Dermis blood vessel endothelial cell (primary cell): ENCODE results near the gene CNOT6. TPM values are rescaled to one million over a fixed set of nuclear protein-coding genes. Genes with fewer than 3 reads are reported as not detected.

Experiments used
- DNase-seq: peaks from one replicate; pipeline ENCODE4 v3.0.0; 2010
- total RNA-seq: library from RNA; depleted of rRNA; stranded (reverse); fragments of >200 nt; gene quantifications from 2 replicates; pipeline ENCODE4 v1.2.3, GENCODE V29; 2014

Gene CNOT6
- total RNA-seq, 1 donor from 2014 or later, result 21.6 TPM

DNA sequence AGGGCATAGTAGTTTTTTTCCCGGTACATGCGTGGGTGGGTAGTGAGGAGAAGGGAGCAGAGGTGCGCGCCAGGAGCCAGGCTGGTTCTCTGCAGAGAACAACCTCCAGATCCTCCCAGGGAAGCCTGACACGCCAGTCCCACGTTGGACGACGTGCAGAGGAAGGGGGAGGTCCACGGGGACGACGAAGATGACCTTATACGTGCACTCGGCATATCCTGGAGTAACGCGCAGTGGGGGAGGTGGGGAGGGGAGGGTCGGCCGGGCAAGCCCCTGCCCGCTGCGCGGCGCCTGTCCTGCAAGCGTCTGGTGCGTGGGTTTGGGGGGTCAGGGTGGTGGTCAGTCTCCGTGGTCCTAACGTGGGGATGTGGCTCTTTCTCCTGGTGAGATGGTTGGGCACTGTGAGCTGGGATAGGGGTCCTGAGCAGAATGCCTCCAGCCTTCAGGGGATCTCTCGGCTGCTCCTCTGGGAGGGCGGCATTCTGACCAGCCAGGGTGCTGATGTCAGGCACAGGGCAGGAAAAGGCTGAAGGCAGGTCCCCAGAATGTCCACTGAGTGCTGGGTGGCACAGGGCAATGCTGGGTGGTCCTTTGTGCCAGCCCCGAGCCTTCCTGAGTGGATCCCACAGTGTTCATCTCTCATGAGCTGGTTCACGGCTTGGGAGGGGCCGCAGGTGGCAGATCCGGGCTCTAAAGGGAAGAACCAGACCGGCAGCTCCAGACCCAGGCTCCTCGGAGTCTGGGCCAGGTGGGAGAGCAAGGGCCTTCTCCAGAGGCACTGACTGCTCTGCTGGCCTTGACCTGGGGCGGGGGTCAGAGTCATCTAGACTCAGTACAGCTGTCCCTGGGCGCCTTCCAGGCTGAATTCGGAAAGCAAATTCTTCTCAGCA is 107.7 kb downstream of the CNOT6 start:
- no peak for DNase-seq

DNA sequence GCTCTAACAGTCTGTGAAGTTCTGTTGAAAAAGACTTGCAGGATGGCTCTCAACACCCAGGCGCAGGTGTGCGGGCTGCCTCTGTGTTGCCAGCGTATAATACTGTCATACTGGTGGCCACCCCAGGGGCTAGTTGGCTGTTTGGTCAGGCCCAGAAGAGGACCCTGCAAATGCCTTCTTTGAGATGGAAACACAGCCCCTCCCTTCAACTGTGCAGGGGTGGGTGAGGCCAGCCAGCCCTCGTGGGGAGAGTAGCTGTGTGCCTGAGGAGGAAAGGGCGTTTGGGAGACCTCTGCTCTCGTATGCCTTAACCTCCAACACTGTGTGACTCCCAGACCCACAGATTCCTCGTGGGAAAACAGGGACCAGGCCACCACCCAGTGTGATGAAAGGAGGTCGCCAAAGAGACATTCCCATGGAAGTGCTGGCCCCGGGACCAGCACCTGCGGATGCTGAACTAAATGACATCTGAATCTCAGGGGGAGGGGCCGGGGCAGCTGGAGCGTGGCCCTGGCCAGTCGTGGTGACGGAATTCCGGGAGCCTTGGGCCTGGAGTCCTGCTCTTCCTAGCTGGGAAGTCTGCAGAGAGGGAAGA is 108.4 kb downstream of the CNOT6 start:
- no peak for DNase-seq

DNA sequence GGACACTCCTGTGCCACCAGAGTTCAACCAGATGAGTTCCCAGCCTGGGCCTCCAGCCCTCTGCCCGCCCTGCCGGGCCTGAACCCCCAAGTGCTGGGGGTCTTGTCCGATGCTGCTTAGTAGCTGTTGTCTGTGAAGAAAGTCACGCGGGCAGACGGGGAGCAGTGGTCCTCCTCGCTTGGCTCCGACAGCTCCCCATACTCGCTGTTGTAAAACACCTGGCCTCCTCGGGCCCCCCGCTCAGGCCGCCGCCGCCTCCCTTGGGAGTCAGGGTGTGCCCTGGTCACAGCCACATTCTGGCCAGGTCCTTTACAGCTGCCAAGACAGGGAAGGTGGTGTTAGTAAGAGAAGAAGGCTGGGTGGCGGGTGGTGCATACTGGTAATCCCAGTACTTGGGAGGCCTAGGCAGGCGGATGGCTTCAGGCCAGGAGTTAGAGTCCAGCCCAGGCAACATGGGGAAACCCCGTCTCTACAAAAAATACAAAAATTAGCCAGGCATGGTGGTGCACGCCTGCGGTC is 109.0 kb downstream of the CNOT6 start:
- no peak for DNase-seq

DNA sequence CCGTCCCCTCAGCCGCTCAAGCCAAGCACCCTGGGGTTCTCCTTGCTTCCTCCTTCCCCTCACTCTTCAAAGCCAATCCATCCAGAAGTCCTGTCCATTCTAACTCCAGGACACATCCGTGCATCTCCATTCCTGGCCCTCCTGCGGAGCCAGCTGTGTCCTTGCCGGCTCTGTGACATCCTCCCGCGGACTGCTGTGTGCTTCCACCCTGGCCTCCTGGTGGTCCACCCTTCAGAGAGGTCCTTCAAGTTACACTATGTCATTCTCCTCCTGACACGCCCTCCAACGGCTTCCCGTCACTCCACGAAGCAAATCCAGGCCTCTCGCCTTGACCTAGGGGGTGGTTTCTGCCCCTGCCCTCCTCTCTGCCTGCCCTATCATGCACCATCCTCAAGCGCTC is 110.1 kb downstream of the CNOT6 start:
- DNase-seq, result no peak

DNA sequence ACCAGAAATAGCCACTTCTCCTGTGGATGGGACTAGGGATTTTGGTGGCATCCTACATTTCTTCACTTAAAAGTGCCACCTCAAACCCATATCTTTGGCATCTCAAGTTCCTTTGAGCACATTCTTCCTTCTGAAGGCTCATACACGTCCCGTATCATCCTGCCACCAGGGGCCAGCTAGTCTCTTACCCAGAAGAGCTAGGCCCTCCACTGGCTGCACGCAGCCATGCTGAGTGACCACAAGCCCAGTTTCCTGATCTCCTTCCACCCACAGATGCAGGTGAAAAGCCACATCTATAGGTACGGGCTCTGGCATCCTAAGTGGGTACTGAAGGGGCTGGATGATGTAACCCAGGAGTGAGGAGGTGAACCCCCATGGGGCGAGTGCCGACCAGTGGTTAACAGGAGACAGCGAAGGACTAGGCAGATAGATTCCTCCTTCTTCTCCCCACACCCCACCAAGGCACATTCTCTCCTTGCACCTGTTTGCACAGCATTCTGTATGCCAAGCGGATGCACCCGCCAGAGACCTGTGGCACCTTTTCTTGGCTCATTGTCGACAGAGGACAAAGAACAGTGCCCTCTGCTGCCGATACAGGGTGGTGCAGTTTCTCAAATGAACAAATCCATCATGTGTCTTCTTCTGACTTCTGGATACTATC is 111.5 kb downstream of the CNOT6 start:
- peak; percentile 81 for DNase-seq

DNA sequence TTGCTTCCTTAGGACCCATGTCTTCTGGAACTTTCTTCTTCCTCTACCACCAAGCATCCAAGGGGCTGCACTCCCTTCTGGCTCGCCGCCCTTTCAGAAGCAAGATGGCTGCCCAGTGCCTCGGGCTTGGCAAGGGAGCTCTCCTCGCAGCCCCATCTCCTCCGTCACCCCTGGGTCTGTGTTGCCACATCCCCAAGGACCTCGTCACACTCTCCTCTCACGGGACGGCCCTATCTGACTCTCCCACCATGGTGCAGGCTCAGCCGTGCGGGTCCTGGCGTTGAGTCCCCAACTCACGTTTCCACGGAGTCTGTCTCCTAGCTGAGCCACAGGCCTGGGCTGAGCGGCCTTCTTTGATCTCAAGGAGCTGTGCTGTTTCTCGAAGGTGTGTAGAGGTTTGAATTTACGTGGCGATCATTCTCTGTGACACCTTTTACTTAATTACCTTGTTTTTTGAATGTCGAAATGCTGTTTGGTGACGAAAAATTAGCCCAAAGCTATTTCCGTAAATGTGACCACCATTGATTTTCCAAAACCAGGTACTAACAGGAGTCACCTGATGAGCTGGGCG is 112.1 kb downstream of the CNOT6 start:
- DNase-seq, result no peak

DNA sequence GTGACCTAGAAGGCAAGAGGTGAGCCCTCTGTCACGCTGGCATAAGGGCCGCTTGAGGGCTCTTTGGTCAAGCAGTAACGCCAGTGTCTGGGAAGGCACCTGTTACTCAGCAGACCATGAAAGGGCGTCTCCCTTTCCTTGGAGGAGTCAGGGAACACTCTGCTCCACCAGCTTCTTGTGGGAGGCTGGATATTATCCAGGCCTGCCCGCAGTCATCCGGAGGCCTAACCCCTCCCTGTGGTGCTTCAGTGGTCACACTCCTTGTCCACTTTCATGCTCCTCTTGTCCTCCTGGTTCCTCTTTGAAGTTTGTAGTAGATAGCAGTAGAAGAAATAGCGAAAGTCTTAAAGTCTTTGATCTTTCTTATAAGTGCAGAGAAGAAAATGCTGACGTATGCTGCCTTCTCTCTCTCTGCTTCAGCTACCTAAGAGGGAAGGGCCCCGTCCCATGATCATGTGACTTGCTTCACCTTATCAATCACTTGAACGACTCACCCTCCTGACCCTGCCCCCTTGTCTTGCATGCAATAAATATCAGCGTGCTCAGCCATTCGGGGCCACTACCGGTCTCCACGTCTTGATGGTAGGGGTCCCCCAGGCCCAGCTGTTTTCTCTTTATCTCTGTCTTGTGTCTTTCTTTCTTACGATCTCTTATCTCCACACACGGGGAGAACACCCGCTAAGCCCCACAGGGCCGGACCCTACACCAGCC is 113.8 kb downstream of the CNOT6 start:
- no peak for DNase-seq

DNA sequence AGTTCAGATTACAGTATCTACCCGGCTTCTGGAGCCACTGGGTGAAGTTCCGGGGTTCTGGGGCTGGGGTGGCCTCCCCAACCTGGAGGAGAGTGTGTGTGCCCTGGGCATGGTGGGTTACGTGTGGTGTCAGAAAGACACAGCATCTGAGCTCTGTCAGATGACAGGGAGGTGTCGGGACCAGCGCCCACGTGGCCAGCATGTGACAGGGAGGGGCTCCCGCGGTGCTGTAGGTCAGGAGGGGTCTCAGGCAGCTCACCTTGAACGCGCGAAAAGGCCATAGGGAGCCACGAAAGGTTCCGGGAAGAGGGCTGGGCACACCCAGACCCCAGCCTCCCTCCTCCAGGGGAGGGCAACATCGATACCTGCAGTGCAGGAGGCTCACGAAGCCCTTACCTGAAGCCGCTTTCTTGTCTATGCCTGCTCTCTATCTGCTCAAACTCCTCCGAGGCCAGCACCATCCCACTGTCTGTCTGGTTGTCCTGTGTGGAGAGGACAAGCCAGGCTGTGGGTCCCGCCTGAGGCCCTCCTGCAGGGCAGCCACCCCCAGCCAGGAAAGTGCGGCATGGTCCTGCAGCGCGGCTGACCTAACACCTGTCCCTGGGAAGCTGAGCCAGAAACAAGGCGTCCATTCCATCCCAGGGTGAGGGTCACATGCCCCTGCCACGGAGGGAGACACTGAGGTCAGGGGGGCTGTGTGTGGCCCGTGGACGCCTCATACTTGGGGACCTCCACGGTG is 114.6 kb downstream of the CNOT6 start:
- no peak for DNase-seq

DNA sequence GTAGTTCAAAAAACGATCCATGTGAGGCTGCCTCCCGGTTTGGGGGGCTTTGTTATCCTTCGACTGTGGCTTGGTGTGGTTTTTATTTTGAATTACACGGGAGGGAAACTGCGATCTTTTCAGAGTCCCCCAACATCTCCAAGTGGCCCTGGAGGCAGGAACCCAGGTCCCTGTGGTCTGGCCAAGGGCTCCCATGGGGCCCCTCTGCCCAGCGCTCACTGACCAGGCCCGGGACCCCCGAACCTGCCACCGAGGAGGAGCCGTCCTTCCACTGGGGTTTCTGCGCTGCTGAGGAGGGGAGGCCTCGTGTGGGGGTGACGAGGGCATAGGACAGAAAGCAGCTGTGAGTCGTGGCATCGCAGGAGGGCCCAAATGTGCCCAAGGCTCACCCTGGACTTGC is 115.2 kb downstream of the CNOT6 start:
- no peak for DNase-seq

DNA sequence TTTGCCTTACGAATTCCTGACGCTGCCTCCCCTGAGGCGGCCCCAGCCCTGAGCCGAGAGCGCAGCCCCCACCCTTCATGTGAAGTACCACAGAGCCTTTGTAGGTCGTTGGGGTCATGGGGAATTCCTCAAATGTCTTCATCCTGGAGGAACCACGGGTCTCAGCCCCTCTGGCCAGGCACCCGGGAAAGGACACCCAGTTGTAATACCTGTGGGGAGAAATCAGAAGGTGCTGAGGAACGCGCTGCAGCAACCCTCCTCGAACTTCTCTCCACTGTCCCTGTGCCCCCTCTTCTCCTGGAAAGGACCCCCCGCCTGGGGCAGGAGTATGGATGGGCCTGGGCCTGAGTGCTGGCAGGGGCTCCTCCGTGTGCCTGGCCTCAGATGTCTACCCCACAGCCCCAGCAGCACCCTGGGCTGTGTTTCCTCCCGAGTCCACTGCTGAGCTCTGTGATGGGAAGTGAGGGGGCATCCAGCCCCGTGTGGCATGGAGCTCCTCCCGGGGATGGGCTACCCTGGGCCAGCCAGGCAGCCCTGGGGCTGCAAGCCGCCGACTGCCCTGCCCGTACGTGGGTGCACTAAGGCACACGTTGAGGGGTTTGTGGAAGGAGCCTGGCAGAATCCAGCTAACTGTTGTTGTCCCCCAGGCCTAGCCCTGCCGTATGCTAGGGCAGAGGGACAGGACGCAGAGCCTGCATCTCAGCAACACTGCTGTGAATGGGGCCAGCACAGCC is 115.8 kb downstream of the CNOT6 start:
- no peak for DNase-seq

DNA sequence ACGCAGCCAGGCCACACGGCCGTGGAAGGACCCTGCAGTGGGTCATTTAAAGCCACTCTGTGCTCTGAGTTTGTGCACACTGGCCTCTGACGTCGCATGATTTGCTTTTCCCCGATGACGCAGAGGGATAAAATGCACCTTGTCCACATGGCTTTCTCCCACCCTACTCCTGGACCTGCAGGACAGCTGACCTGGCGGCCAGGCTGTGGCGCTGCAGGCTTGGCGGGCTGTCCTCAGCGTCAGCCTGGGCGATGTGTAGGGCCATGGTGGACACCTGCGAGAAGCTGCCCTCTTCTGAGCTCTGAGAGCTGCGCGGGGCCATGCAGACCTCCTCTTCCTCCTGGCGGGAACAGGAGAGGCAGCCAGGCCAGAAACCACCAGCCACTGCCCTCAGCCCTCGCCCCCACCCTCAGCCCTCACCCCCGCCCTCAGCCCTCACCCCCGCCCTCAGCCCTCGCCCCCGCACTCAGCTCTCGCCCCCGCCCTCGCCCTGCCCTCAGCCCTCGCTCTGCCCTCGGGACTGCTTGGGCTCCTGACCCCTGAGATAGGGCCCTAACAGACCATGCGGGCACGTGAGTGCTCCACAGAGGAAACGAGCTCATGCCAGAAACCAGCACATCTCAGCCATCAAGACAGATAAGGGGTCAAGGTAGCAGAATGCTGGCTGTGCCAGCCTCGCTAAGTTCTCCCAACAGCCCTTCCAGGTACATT is 117.1 kb downstream of the CNOT6 start:
- peak; percentile 42 for DNase-seq

DNA sequence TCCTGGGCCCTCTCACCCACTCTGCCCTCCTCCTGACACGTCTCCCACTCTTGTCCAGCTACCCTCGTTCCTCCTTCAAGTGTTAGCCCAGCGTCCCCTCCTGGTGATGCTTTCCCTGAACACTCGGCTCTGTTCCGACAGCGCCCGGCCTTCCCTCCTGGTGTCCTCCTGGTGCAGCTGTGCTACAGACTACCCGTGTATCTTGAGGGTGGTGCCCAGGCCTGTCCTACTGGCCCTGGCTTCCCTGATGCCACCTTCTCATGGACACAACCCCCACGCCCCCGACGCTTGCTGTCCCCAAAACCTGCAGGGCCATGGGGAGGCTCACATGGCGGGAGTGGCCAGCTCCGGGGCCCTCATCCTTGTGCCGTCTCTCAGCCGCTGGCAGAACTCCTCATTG is 118.5 kb downstream of the CNOT6 start:
- DNase-seq, result no peak

DNA sequence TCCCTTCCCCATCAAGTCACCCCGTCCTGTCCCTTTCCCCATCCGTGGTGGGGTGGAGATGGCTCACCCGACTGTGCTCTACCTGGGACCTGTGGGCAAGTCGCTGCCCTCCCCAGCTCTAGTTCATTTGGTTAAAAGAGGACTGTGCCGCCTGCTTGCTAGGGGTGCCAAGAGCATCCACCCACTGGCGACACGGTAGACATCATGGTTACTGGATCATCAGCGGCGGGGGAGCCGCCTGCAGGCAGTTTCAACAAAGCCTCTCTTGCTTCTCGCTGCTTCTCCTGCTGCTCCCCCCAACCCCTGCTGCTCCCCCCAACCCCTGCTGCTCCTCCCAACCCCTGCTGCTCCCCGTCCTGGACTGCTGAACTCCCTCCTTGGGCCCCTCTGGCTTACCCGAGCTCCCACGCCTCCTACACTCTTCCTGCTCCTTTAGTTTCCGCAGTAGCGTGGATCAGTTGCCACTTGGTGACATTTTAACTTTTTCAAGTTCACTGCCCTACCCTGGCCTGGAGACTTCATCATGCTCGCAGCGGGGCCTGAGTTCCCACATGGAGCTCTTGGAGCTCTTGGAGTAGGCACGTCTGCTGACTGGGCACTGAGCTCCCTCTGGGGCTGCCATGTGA is 119.1 kb downstream of the CNOT6 start:
- DNase-seq, result no peak

DNA sequence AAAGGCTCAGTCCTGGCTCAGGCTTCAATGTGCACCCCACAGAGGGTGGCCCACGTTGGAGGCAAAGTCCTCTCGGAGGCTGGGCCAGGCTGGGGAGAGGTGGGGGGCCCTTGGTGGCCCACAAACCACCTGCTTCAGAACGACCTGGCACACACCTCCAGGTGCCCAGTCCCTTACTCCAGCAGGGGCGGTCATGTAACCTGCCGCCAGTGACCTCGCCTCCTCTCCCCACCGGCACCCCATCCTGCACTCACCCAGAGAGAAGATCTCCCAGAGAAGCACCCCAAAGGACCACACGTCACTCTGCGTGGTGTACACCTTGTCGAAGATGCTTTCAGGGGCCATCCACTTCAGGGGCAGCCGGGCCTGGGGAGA is 119.6 kb downstream of the CNOT6 start:
- DNase-seq, result no peak

DNA sequence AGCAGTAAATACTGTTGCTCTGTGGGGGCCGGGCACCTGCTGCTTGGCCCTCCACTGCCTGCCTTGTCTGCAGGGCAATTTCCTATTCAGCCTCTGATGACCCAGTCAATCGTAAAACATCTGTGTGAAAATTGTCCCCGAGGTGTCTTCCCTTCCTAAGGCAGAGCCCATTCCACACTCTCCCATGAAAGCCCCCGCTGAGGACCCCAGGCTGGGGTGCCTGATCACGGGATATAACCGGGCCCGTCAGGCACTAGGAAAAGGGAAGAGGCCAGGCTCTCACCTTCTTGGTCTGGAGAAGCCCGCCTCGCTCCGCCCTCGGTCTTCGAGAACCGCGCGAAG is 124.3 kb downstream of the CNOT6 start:
- DNase-seq, result no peak

DNA sequence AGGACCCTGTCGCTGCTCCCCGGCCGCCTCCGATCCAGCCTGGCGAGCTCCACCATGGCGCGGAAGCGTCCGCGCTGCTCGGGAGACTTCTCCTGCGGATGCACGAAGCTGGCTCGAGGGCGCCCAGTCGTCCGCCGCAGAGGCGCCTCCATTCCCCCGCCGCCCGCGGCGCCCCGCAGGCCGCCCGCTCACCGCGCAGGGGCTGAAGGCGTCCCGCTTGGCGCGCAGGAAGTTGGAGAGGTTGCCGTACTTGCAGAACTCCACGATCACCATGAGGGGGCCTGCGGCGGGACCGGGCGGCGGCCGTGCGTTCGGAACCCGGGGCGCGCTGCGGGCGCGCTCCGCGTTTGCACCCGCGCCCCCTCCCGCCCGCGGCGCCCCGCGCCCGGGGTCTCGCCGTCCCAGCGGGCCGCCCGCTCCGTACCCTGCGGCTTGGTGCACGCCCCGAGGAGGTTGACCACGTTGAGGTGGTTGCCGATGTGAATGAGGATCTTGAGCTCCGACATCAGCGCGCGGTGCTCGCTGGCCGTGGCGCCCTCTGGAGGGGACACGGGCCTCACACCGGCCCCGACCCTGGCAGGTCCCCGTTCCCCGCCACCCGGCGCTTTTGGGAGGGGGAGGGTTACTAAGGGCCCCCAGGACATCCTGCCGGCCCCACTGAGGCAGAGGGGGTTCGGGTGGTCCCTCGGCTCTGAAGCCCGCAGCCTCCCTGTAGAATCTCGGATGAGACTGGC is 124.8 kb downstream of the CNOT6 start:
- no peak for DNase-seq

DNA sequence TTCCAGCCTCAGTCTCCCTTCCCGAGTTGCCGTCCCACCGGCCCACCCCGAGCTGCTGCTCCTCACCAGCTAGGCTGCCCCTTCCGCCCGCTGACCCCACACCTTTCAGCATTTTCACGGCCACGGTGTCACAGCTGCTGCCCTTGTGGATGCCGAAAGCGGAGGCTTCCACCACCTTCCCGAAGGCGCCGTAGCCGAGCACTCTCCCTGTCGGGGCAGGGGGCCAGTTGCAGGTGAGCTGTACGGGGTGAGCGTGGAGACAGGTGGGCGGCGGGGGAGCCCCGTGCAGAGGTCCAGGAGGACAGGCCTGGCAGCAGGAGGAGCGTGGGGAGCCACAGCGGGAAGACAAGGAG is 125.4 kb downstream of the CNOT6 start:
- DNase-seq, result no peak

DNA sequence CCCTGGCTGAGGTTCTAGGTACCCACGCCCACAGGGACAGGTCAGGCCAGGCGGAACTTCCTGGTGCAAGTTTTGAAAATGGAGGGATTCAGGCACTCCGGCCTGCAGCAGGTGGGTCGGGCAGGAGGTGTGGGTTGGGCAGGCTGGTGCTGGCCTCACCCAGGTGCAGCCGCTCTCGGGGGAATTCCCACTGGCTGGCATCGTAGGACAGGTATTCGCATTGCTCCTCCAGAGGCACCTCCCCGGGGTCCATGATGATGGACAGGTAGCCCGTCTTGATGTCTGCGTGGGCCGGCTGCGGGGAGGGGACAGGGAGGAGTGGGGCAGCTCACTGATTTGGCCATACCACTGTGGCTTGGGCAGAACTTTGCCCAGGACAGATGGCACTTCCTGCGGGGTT is 125.8 kb downstream of the CNOT6 start:
- no peak for DNase-seq

DNA sequence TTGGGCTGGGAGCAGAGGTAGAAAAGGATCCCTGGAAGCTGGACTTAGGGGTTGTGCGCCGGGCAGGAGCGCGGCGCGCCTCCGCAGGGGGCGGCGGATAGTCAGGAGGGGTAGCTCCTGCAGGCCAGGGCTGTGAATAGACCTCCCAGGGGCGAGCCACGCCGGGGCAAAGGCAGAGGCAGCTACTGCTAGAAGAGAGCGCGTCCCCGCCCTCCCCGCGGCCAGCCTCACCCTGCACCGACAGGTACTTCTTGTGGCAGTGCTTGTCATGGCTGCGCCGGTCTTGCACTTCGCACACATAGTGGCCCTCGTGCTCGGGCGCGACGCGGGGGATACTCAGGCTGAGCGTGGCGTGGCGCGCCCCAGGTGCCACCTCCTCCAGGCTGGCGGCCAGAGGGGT is 127.1 kb downstream of the CNOT6 start:
- DNase-seq, result no peak

DNA sequence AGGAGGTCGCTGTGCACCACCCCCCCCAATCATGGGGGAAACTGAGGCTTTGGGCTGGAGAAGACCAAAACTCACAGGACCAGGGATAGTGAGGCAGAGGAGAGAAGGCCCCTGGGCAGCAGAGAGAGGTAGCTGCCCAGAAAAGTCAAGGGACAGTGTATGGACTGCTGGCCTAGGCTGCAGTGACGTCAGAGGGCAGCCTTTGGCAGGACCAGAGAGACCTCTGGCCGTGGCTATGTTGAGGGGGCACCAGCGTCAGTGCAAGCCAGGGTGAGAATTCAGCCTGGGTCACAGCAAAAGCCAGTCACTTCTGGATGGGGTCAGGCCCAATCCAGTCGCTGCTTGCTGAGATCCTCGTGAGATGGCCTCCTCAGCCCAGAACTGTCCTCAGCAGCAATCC is 128.7 kb downstream of the CNOT6 start:
- DNase-seq, result no peak
